ENCODE results near the gene METTL17. TPM values are rescaled to one million over a fixed set of nuclear protein-coding genes. Genes with fewer than 3 reads are reported as not detected.

The METTL17 gene
- total RNA-seq, 1 experiment from 2014 or later: 62.4 TPM

DNA sequence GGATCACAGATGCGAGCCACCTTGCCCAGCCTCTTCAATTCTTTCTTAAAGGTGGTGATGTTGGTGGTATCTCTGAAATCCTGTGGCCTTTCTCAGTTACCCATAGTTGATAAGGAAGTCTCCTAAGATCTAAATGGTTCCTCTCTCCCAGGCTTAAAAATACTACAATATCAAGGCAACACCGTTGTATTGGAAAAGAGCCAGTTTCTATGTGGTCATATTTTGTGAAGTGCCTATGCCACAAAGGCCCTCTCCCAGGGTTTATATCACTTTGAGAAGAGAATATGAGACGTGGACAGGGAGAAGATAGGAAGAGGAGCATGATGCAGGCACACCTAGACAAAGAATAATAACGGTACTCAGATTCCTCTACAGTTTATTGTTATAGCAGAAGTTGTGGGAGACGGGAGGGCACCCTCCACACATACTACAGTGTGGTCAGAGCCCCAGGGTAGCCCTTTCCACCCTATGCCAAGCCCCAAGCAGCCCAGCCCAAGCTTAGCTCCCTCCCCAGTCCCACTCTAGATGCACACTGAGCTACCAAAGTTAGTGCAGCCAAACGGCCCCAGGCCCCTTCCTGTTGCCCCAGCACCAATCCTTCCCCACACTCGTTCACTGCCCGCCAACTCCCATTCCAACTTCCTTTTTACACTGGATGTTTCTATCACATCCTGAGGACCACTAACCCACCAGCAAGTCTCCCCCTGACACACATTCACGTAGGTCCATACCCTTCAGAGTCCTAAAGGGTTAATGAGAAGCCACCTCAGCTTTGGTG is 26.8 kb downstream of the METTL17 start:
- CTCF ChIA-PET: interaction anchor here (0.6 to 14.8 kb wide), 18 partner anchors 12 to 624 kb away, joined by 3 to 391 read pairs (median 16); partner anchors contain the start of genes RNASE13, RNASE7, SLC39A2 and TMEM253
- Mint-ChIP-seq H3K27ac (ENCODE audit: low read depth, unreplicated experiment) (no peak overlapping the region), H3K4me1 (ENCODE audit: insufficient read depth, unreplicated experiment) (peaks cover 7% of the 10 kb centered on the region), H3K36me3 (ENCODE audit: insufficient read depth, unreplicated experiment) (peaks cover 5% of the 10 kb centered on the region), H3K4me3 (ENCODE audit: unreplicated experiment) (no peak overlapping the region), H3K27me3 (ENCODE audit: insufficient read depth, unreplicated experiment) (peaks cover 30% of the 10 kb centered on the region), H3K9me3 (ENCODE audit: unreplicated experiment) (no peaks in the 10 kb centered on the region)
- no peak for TF ChIP-seq CTCF (IDR thresholded peaks at IDR 0.05; ENCODE audit: unreplicated experiment)
- POLR2A ChIA-PET: interaction anchor here (2.9 to 3.4 kb wide), 2 partner anchors 24 to 88 kb away, joined by 40 to 44 read pairs; partner anchors contain the start of gene RNASE7
- intact Hi-C loops (cut with micrococcal nuclease): no loop called here
- BruUV-seq (replicated peaks): no TSS peak
- no peak for DNase-seq (ENCODE audit: unreplicated experiment)

DNA sequence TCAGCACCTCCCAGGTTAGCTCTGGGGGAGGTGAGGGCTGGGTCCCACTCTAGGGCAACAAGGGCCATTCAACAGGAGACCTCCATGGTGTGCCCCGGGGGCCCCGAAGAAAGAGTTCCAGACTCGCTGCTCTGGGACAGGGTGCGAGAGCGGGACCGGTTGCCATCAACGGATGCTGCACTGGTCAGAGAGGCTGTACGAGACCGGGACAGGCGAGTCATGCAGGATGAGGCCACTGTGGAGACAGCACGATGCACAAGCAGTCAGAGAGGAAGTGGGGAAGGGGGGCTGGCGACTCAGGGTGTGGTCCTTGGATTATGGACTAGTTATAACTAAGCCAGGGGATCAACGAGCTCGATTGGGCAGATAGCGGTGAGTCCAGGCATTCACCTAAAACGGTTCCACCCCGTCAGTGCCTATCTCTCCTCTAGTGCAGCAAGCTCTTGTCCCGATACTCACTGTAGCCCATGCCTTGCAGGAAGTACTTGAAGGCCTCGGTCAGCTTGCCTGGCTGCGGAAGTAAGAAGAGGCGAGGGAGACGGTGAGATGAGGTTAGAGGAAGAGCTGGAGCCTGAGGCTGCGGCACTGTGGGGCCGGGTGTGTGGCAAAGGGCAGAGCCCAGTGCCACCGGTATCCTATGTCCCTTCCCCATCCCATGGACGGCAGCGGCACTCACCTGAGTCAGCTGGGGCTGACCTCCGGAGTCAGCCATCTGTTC is 27.9 kb downstream of the METTL17 start:
- CTCF ChIA-PET: interaction anchor here (0.8 to 14.8 kb wide), 10 partner anchors 9 to 87 kb away, joined by 3 to 391 read pairs (median 13); partner anchors contain the start of genes RNASE7, SLC39A2 and TMEM253
- Mint-ChIP-seq H3K4me3 (ENCODE audit: unreplicated experiment) (no peak overlapping the region), H3K27me3 (ENCODE audit: insufficient read depth, unreplicated experiment) (peaks cover 30% of the 10 kb centered on the region), H3K9me3 (ENCODE audit: unreplicated experiment) (no peaks in the 10 kb centered on the region), H3K4me1 (ENCODE audit: insufficient read depth, unreplicated experiment) (peaks cover 7% of the 10 kb centered on the region), H3K27ac (ENCODE audit: low read depth, unreplicated experiment) (no peak overlapping the region), H3K36me3 (ENCODE audit: insufficient read depth, unreplicated experiment) (no peaks in the 10 kb centered on the region)
- TF ChIP-seq CTCF (IDR thresholded peaks at IDR 0.05; ENCODE audit: unreplicated experiment): no peak
- POLR2A ChIA-PET: no interaction called here
- intact Hi-C loops (cut with micrococcal nuclease): no loop called here
- BruUV-seq (replicated peaks): no TSS peak
- DNase-seq (ENCODE audit: unreplicated experiment): no peak

DNA sequence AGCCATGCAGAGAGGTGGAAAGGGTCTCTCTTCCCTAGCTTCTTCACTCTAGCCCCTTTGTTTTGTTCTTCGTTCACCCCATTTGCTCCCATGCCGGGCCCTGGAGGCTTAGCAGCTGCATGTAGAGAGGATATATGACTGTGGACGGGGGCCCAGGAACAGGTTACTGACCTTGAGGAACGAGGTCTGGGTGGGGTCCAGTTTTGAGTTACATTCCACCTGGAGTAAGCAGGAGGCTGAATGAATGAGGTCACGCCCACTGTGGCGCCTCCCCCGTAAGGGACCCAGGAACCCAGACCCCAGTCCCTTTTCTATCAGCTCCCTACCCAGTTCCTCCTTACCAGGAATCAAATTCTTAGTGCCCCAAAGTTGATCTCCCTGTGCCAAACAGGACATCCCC is 28.5 kb downstream of the METTL17 start:
- TF ChIP-seq CTCF (IDR thresholded peaks at IDR 0.05; ENCODE audit: unreplicated experiment): no peak
- DNase-seq (ENCODE audit: unreplicated experiment): no peak
- no peak overlapping the region for H3K27ac Mint-ChIP-seq (ENCODE audit: low read depth, unreplicated experiment)
- BruUV-seq (replicated peaks): no TSS peak
- intact Hi-C loops (cut with micrococcal nuclease): no loop called here
- ChIA-PET CTCF (interaction anchor here (0.7 to 14.8 kb wide), 12 partner anchors 10 to 222 kb away, joined by 3 to 391 read pairs (median 10); partner anchors contain the start of genes RNASE7, SLC39A2 and TMEM253), POLR2A (no interaction called here)
- peaks cover 7% of the 10 kb centered on the region for H3K4me1 Mint-ChIP-seq (ENCODE audit: insufficient read depth, unreplicated experiment)
- peaks cover 30% of the 10 kb centered on the region for H3K27me3 Mint-ChIP-seq (ENCODE audit: insufficient read depth, unreplicated experiment)
- H3K9me3 Mint-ChIP-seq (ENCODE audit: unreplicated experiment): no peaks in the 10 kb centered on the region
- H3K36me3 Mint-ChIP-seq (ENCODE audit: insufficient read depth, unreplicated experiment): no peaks in the 10 kb centered on the region
- H3K4me3 Mint-ChIP-seq (ENCODE audit: unreplicated experiment): no peak overlapping the region

DNA sequence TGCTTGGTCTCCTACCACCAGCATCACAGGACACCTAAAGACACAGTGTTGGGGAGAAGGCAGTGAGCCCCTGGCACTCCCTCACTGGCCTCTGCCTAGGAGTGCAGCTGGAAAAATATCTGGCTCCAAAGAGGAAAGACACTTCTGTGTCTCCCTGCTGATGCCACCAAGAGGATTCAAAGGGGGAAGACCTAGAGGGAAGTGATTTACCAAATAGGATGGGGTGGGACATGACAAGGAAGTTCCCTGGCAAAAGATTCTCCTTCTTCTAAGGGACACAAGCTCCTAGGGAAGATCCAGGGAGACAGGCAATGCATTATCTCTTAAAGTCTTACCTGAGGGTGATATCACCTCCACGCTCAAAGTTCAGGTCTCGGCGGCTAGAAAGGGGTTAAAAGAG is 29.0 kb downstream of the METTL17 start:
- no TSS peak for BruUV-seq (replicated peaks)
- Mint-ChIP-seq H3K4me3 (ENCODE audit: unreplicated experiment) (no peak overlapping the region), H3K27ac (ENCODE audit: low read depth, unreplicated experiment) (no peak overlapping the region), H3K36me3 (ENCODE audit: insufficient read depth, unreplicated experiment) (no peaks in the 10 kb centered on the region), H3K4me1 (ENCODE audit: insufficient read depth, unreplicated experiment) (peaks cover 7% of the 10 kb centered on the region), H3K27me3 (ENCODE audit: insufficient read depth, unreplicated experiment) (peaks cover 27% of the 10 kb centered on the region), H3K9me3 (ENCODE audit: unreplicated experiment) (no peaks in the 10 kb centered on the region)
- ChIA-PET CTCF (interaction anchor here (0.7 to 14.8 kb wide), 13 partner anchors 8 to 222 kb away, joined by 3 to 391 read pairs (median 8); partner anchors contain the start of genes RNASE7, SLC39A2 and TMEM253), POLR2A (no interaction called here)
- no peak for DNase-seq (ENCODE audit: unreplicated experiment)
- intact Hi-C loops (cut with micrococcal nuclease): no loop called here
- TF ChIP-seq CTCF (IDR thresholded peaks at IDR 0.05; ENCODE audit: unreplicated experiment): no peak

All from MCF 10A (cell line).